ENCODE results near the gene ERG. TPM values are rescaled to one million over a fixed set of nuclear protein-coding genes. Genes with fewer than 3 reads are reported as not detected.

ERG gene
- total and polyA plus RNA-seq, 4 donors = 3.3 to 6.0 (median 4.1) TPM

- DNase-seq (ENCODE audit: low spot score) = no peak
- TF ChIP-seq RXRA (IDR thresholded peaks at IDR 0.05) (no peak), YY1 (IDR thresholded peaks at IDR 0.05) (no peak), CTCF (IDR thresholded peaks at IDR 0.05; ENCODE audit: low read depth, low read length, missing input control) (no peak), REST (IDR thresholded peaks at IDR 0.05) (no peak), RAD21 (IDR thresholded peaks at IDR 0.05) (no peak), ZBTB33 (IDR thresholded peaks at IDR 0.05) (no peak), FOXA1 (IDR thresholded peaks at IDR 0.05) (no peak), HNF4A (conservative IDR thresholded peaks at IDR 0.05) (no peak), FOXA2 (IDR thresholded peaks at IDR 0.05) (no peak), SP1 (IDR thresholded peaks at IDR 0.05) (no peak), NR2F2 (IDR thresholded peaks at IDR 0.05) (no peak), HNF4G (IDR thresholded peaks at IDR 0.05) (no peak), GABPA (IDR thresholded peaks at IDR 0.05 in 1 of 2, conservative IDR thresholded peaks at IDR 0.05 in 1 of 2) (no peak), TAF1 (conservative IDR thresholded peaks at IDR 0.05) (no peak), EGR1 (IDR thresholded peaks at IDR 0.05; ENCODE audit: low read depth in 2 of 2) (no peak), ATF3 (IDR thresholded peaks at IDR 0.05) (no peak), MAX (IDR thresholded peaks at IDR 0.05) (no peak)
- no peaks in the 10 kb centered on the region for H3K4me1 ChIP-seq (ENCODE audit: control insufficient read depth in 4 of 4, insufficient read depth in 4 of 4, low read length in 3 of 4)
- peaks cover 0 to 3% (median 0%) of the 10 kb centered on the region in 4 donors for H3K27me3 ChIP-seq (ENCODE audit: control insufficient read depth in 4 of 4, insufficient read depth in 4 of 4, low read length in 3 of 4)
- no peaks in the 10 kb centered on the region for H3K36me3 ChIP-seq (ENCODE audit: control insufficient read depth in 4 of 4, insufficient read depth in 3 of 4, low read depth in 1 of 4, low read length in 3 of 4)
- 55% methylated on average over 3 of the region's 3 CpGs for WGBS
- H3K4me3 ChIP-seq (ENCODE audit: low read depth in 1 of 3, low read length in 3 of 3) = no peak overlapping the region
- no peaks in the 10 kb centered on the region for H3K9me3 ChIP-seq (ENCODE audit: control insufficient read depth in 4 of 4, low read length in 3 of 4)
- no peak overlapping the region for H3K27ac ChIP-seq (ENCODE audit: low read depth in 1 of 2, low read length in 2 of 2)
- no peak overlapping the region for H3K9ac ChIP-seq (ENCODE audit: low read depth in 1 of 2, low read length in 2 of 2)
Observed at GRCh38 chr21:38447611-38448010, 50.7 kb downstream of the ERG start.

GRCh38 chr21:38444691-38445090, 53.6 kb downstream of the ERG start:
- Histone ChIP-seq H3K4me1 (ENCODE audit: control insufficient read depth in 4 of 4, insufficient read depth in 4 of 4, low read length in 3 of 4) (no peaks in the 10 kb centered on the region), H3K9me3 (ENCODE audit: control insufficient read depth in 4 of 4, low read length in 3 of 4) (no peaks in the 10 kb centered on the region), H3K36me3 (ENCODE audit: control insufficient read depth in 4 of 4, insufficient read depth in 3 of 4, low read depth in 1 of 4, low read length in 3 of 4) (no peaks in the 10 kb centered on the region), H3K27me3 (ENCODE audit: control insufficient read depth in 4 of 4, insufficient read depth in 4 of 4, low read length in 3 of 4) (no peaks in the 10 kb centered on the region), H3K4me3 (ENCODE audit: low read depth in 1 of 3, low read length in 3 of 3) (no peak overlapping the region), H3K9ac (ENCODE audit: low read depth in 1 of 2, low read length in 2 of 2) (no peak overlapping the region), H3K27ac (ENCODE audit: low read depth in 1 of 2, low read length in 2 of 2) (no peak overlapping the region)
- 78% methylated on average over 6 of the region's 6 CpGs for WGBS
- DNase-seq (ENCODE audit: low spot score) = no peak
- TF ChIP-seq MAX (IDR thresholded peaks at IDR 0.05) = no peak
- no peak for TF ChIP-seq TAF1 (conservative IDR thresholded peaks at IDR 0.05)
- TF ChIP-seq FOXA2 (IDR thresholded peaks at IDR 0.05) = no peak
- no peak for TF ChIP-seq JUND (IDR thresholded peaks at IDR 0.05)
- TF ChIP-seq ATF3 (IDR thresholded peaks at IDR 0.05) = no peak
- no peak for TF ChIP-seq FOXA1 (IDR thresholded peaks at IDR 0.05)
- no peak for TF ChIP-seq CTCF (IDR thresholded peaks at IDR 0.05; ENCODE audit: low read depth, low read length, missing input control)
- no peak for TF ChIP-seq GABPA (IDR thresholded peaks at IDR 0.05 in 1 of 2, conservative IDR thresholded peaks at IDR 0.05 in 1 of 2)
